Measurements from ENCODE around the gene SLC6A18.

SLC6A18 gene

DNA sequence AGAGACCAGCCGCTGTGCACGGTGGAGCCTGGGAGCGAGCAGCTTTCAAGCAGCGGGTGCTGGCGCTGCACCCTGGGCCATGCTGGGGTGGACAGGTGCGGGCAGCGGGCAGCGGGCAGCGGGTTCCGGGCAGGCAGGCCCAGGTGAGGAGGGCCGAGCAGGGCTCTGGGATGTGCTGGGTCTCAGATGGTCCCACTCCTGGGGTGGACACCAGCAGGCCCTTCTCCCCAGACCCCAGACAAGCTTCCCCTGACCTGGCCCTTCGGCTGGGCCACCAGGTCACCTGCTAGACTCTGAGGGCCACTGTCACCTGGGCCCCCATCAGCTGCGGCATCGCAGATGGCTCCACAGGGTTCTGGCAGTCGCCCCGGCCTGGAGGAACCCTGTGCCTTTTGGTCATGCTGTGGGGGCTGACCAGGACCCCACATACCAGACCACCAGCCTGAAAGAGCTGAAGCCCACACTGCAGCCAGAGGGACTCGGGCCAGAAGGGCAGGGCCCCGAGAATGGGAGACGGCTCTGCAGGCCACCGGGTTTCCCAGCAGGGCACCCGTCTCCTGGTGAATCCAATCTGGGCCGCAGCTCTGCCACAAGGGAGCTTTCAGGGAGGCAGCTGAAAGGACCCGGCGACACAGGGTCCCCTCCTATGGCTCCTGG lies 21.7 kb upstream of the SLC6A18 start:
- TF ChIP-seq POLR2A (IDR thresholded peaks at IDR 0.05; ENCODE audit: low read depth, low read length), result no peak
- no peak for DNase-seq (ENCODE audit: insufficient read length, low spot score)
- no peak for FAIRE-seq

DNA sequence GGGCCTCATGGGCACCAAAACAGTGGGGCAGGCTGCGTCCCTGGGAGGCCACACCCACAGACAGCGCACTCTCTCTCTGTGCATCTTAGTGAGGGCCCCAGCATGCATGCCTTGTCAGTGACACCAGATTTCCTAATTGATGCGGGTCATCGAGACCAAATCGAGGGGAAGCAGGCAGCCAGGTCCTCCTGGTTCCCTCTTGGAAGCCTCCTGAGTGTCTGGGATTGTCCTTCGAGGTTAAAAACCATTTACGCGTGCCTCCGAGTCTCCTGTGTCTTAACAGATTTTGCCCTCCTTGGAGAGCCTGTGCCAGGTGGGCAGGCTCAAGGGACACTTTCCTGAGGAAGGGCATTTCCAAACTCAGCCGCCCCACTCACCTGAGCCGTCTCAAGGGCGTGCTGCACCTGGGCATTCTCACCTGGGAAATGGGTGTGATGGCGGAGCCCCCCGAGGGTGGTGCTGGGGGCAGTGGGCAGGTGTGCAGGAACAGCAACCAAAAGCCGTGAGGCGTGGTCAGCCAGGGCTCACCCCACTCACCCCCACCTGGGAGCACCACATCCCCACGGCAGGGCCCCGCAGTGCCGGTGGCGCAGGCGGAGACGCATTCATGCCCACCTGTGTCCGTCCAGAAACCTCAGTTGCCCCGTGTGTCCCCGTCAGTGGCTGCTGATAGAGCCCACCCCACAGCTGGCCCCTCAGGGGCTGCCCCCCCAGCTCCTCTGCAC lies 21.1 kb upstream of the SLC6A18 start:
- TF ChIP-seq POLR2A (IDR thresholded peaks at IDR 0.05; ENCODE audit: low read depth, low read length), result no peak
- FAIRE-seq, result no peak

DNA sequence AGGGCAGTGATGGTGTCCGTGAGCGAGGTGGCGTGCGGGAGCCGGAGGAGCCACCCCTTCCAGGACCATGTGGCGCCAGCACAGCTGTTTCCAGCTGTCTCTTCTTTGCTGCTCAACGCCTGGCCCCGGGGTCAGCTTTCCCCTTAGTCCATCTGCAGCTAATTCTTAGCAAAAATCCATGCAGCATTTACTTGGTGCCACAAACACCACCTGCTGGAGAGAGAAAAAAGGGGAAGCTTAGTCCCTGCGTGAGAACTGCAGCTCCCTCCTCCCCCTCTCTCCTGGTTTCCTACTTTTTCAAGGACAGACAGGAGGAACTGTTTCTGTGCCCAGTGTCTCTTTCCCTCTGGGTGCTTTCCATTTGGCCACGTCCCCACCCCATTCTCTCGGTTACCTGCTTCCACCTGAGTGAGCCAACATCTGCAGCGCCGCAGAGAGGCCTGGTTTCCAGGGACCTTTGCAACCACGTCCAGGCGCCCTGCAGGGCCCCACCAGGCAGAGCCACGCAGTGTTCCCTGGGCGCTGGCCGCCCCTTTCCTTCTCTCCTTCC lies 20.4 kb upstream of the SLC6A18 start:
- no peak for TF ChIP-seq POLR2A (IDR thresholded peaks at IDR 0.05; ENCODE audit: low read depth, low read length)
- FAIRE-seq, result no peak
- DNase-seq (ENCODE audit: insufficient read length, low spot score), result no peak

More for the DNA sequence above, 21.1 kb upstream of the SLC6A18 start:
- DNase-seq (ENCODE audit: insufficient read length, low spot score), result no peak

DNA sequence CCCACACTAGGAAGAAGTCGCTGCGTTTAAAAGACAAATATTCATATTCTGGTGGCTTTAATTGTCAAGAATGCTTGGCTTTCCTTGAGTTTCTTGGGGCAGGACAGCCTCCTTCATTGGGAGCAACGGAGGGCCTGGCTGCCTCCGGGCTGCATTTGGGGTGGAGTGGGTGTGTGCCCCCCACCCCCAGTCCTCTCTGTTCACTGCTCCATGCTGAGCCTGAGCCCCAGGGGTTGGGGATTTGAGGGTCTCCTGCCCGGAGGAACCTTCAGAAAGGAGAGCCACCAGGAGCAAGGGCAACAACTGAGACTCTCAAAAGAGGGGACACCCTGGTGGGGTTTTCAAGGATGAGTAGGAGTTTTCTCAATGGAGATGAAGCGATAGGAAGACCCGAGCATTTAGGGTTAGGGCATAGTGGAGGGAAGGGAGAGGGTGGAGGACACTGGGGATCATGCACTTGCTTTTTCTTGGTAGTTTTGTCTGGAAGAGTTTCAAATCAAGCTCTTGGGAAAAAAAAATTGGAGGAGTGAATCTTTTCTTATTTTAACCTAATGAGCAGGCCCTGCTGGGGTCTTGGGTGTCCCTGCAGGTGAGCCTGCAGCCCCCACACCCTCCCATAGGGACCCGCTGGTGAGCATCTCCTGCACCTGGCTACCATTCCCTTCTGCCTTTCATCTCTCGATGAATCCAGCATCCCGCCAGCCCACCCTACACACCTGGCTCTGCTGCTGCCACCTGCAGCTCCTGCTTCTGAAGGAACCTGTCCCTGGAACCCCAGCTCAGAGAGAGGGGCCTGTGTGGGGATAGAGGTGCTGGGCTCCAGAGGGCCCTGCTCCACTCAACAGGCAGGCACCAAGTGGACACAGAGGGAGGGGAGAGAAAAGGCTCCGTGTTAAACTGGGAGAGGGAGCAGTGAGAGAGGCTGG lies 19.7 kb upstream of the SLC6A18 start:
- no peak for FAIRE-seq
- DNase-seq (ENCODE audit: insufficient read length, low spot score), result no peak
- no peak for TF ChIP-seq POLR2A (IDR thresholded peaks at IDR 0.05; ENCODE audit: low read depth, low read length)

DNA sequence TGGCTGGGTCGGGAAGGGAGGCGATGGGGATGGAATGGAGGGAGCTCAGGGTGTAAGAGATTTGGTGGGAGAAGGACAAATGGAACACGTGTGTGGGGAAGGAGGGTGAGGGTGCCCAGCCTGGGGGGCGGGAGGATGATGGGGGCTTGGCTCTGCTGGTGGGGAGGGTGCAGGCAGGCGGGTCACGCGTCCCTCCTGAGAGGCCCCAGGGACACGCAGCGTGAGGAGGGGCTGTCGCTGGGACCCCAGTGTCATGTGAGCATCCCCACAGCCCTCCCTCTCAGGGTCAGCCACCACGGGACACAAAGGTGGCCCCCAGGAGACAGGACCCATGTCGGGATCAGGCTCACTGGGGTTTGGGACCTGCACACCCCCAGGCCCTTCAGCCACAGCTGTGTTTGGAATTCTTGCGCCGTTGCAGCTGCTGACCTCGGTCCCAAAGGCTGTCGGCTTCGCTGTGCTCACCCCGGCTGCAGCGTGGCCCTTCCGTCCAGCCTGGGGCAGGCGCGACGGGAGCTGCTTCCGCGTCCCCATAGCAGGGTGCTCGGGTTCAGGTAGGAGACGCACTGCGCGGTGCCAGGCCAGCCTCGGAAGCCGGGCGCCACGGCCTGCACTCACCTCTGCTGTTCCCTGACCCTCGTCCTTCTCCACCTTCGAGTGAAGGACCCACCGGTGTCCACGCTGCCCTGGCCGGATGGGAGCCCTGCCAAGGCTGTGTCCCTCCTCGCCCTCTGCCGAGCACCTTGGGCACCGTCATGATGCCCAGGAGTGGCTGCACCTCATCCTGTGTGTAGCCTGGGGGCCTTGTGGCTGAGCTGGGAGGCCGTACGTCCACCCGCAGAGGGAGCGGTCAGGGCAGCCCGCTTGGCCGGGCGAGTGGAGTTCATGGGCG lies 18.4 kb upstream of the SLC6A18 start:
- no peak for TF ChIP-seq POLR2A (IDR thresholded peaks at IDR 0.05; ENCODE audit: low read depth, low read length)
- DNase-seq (ENCODE audit: insufficient read length, low spot score), result no peak
- no peak for FAIRE-seq

DNA sequence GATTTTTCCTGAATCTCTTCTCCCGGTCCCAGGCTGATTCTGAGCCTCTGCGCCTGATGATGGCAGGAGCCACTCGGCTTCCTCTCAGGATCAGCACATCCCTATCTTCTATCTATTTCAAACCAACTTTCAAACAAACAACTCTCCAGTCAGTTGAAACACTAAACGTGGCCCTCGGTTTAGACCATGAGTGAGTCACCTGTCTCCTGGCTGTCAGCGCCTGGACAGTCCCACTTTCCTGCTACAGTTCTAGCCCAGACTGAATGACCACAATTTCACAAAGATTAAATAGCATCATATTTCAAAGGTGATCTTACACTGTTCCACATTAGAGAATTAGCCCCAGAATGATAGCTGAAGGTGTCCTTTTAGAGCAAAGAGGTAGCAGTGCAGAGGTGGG lies 17.6 kb upstream of the SLC6A18 start:
- TF ChIP-seq POLR2A (IDR thresholded peaks at IDR 0.05; ENCODE audit: low read depth, low read length), result no peak
- no peak for DNase-seq (ENCODE audit: insufficient read length, low spot score)
- FAIRE-seq, result no peak

DNA sequence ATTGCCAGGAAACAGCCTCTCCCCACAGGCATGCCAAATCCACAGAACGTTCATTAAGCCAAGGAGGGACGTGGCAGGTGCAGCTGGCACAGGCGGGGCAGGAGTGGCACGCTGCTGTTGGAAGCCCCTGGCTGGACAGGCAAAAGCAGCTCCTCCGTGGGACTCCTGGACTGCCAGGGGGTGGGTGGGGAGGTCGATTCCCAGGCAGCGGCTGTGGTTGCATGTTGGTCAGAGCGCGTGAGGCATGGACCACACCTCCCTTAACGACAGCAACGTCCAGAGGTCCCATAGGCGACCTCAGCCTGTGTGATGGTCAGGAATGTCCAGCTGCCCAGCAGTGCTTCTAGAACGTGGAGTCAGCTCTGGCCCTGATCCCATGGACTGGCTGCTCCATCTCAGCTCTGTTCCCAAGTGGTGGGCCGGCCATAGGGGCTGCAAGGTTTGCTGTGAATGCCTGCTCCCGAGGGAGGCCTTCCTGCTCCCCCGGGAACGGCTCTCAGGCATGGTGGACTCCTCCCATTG lies 16.9 kb upstream of the SLC6A18 start:
- DNase-seq (ENCODE audit: insufficient read length, low spot score) (no peak), FAIRE-seq (no peak)
- TF ChIP-seq POLR2A (IDR thresholded peaks at IDR 0.05; ENCODE audit: low read depth, low read length), result no peak

DNA sequence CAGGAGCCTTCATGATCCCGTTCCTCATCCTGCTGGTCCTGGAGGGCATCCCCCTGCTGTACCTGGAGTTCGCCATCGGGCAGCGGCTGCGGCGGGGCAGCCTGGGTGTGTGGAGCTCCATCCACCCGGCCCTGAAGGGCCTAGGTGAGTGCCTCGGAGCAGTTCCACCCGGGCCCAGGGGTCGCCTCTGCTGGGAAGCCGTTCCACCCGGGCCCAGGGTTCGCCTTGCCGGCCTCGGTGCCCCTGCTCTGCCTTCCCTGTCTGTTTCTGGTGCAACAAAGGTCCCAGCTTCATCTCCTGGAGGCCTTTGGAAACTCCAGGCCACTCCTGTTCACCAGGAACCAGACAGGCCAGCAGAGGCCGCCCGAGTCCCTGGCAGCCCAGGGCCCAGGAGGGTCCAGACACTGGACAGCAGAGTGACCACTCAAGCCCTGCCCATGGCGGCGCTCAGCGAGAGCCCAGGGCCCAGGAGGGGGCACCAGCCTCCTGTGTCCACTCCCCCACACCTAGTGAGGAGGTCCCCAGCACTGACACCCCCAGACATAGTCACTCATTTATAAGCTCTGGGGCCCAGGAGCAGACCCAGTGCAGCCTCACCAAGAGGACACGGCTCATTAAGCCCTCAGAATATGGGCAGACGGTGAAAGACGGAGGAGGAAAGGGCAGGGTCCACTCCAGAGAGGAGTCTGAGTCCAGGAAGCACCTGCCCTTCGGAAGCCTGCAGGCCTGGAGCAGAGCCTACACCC lies 16.3 kb upstream of the SLC6A18 start:
- FAIRE-seq (no peak), DNase-seq (ENCODE audit: insufficient read length, low spot score) (peak; percentile 75)
- no peak for TF ChIP-seq POLR2A (IDR thresholded peaks at IDR 0.05; ENCODE audit: low read depth, low read length)

DNA sequence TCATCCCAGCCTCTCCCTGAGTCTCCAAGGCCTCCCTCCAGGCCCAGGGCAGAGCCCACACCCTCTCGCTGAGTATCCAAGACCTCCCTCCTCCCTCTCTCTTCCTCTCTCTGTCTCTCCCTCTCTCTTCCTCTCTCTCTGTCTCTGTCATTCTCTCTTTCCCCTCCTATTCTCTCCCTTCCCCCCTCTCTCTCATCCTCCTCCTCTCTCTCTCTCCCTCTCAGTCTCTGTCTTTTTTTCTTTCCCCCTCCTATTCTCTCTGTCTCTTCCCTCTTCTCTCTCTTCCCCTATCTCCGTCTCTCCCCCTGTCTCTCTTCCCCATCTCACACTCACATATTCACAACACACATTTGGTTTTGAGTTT lies 15.7 kb upstream of the SLC6A18 start:
- DNase-seq (ENCODE audit: insufficient read length, low spot score) (no peak), FAIRE-seq (no peak)
- no peak for TF ChIP-seq POLR2A (IDR thresholded peaks at IDR 0.05; ENCODE audit: low read depth, low read length)

DNA sequence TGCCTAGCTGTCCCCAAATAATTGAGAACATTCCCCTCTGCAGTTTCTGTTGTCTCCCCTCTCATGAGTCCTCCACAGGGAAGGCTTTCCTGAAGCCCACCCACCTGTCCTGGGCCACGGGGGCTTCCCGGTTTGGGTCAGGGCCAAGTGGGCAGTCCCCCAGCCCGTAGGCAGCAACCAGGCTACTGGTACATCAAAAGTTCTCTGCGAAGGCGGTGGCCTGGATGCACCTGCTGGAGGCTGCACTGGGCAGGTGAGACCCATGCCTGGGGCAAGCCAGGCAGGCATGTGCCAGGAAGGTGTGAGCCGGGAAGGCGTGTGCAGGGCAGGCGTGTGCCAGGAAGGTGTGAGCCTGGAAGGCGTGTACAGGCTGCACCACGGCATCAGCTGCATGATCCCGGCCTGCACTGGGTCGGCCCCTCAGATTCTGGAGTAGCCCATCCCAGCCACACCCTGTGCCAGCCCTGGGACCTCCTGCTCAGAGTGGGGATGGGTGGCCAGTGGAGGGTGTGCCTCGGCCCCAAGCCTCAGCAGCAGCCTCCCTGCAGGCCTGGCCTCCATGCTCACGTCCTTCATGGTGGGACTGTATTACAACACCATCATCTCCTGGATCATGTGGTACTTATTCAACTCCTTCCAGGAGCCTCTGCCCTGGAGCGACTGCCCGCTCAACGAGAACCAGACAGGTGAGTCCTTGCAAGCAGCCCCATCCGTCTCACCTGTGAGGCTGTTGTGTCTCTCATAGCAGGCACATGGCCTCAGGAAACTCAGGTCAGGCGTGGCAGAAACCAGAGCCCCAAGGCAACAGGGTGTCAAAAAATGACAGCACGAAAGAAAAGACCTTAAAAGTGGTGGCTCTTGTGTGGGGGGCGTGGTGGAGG lies 15.0 kb upstream of the SLC6A18 start:
- DNase-seq (ENCODE audit: insufficient read length, low spot score) (no peak), FAIRE-seq (no peak)
- no peak for TF ChIP-seq POLR2A (IDR thresholded peaks at IDR 0.05; ENCODE audit: low read depth, low read length)

DNA sequence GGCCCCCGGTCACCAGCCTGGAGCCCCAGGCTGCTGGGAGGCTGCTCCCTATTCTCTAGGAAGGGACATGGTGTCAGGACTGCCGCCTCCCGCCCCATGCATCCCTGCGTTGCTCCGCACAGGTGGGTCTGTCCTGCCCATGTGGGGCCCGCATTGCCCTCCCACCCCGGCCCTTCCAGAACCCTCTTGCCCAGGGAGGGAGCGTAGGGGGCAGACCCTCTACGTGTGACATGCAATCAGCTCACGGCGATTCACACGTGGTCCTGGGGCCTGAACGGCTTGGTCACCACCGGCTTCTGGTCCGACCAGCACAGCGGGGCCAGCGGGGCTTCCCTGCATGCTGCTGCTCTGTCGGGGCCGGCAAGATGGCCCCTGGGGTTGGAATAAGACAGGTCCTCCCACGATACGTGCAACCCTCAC lies 14.3 kb upstream of the SLC6A18 start:
- no peak for TF ChIP-seq POLR2A (IDR thresholded peaks at IDR 0.05; ENCODE audit: low read depth, low read length)
- FAIRE-seq (no peak), DNase-seq (ENCODE audit: insufficient read length, low spot score) (no peak)
